Stimulated activated CD8-positive, alpha-beta memory T cell treated with anti-CD3 and anti-CD28 coated beads, Interleukin-15, amount 100 ng/mL, for 48 hours (primary cell): ENCODE results near the gene FAM156A.
"Not testable (repeated sequence)": the region's sequence is repeated elsewhere in the genome, so short reads cannot be mapped to it uniquely, and the experiment has no call there.

ENCODE experiments used
- DNase-seq, 2 donors: peaks; one replicate each; pipeline ENCODE4 v3.0.0-alpha.2; 2020; ENCODE audit warnings: low read depth in 2 of 2

The FAM156A gene

DNA sequence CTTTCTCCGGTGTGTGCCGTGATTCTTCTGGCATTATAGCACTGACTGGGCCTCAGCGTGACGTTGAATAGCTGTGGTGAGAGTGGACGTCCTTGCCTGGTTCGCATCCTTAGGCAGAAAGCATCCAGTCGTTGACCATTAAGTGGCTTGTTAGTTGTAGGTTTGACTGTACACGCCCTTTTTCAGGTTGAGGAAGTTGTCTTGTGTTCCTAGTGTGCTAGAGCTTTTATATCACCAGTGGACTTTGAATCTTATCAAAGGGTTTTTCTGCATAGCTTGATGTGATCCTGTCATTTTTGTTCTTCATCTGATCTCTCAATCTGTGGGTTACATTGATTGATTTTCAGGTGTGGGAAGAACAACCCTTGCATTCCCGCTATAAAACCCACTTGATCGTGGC lies 52.8 kb downstream of the FAM156A start:
- not testable (repeated sequence) for DNase-seq
